ENCODE data around the gene ALDH3B1. TPM values are rescaled to one million over a fixed set of nuclear protein-coding genes. Genes with fewer than 3 reads are reported as not detected.
A peak's percentile ranks its signal among the peaks of the same experiment; 100 is the strongest.

ALDH3B1 gene
- total RNA-seq, 3 donors from 2014 or later = 8.6 to 18.9 (median 11.5) TPM

DNA sequence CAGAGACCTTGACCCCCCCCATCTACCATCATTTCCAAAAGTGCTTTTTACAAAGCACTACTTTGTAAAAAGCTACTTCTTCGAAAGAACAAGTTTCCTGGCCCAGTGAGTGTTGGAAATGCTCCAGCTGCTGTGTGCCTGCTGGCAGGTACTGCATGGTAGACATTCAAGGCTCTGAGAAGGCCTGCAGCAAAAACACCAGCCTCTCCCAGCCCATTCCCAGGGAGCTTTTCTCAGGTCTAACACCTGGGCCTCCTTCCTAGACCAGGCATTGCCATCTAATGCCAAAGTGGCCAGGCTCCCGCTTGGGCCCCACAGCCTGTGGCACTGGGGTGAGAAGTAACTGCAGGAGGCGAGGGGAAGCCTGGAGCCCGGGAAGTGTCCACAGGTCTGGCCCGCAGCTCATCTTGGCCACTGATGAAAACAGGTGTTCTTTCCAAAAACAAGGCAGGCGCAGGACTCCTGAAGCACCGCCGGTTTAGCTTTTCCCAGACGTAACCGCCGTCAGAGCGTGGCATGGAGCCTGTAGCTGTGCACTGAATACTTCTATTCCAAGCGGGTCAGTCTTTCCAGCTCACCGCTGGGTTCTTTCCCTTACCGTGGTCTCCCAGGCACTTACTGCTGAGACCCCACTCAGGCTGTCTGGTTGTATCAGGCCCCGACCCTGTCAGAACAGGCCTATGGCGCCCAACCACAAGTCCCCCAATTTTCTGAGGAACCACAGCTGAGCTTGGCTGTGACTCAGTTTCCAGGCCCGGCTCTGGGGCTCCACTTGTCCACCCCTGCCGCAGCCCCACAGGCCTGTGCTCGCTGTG is 27.5 kb downstream of the ALDH3B1 start:
- H3K4me3 ChIP-seq = no peak overlapping the region
- peaks cover 19% of the 10 kb centered on the region for H3K4me1 ChIP-seq (ENCODE audit: low read depth)
- intact Hi-C loops (cut with DNase I, micrococcal nuclease) = no loop called here
- DNase-seq = peak in 2 of 3 donors; percentile 42 to 51
- ATAC-seq = no peak
- TF ChIP-seq, protein P1, sequence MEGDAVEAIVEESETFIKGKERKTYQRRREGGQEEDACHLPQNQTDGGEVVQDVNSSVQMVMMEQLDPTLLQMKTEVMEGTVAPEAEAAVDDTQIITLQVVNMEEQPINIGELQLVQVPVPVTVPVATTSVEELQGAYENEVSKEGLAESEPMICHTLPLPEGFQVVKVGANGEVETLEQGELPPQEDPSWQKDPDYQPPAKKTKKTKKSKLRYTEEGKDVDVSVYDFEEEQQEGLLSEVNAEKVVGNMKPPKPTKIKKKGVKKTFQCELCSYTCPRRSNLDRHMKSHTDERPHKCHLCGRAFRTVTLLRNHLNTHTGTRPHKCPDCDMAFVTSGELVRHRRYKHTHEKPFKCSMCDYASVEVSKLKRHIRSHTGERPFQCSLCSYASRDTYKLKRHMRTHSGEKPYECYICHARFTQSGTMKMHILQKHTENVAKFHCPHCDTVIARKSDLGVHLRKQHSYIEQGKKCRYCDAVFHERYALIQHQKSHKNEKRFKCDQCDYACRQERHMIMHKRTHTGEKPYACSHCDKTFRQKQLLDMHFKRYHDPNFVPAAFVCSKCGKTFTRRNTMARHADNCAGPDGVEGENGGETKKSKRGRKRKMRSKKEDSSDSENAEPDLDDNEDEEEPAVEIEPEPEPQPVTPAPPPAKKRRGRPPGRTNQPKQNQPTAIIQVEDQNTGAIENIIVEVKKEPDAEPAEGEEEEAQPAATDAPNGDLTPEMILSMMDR (IDR thresholded peaks at IDR 0.05) = no peak
- no peaks in the 10 kb centered on the region for H3K9me3 ChIP-seq
- H3K36me3 ChIP-seq (ENCODE audit: low read depth) = no peaks in the 10 kb centered on the region

DNA sequence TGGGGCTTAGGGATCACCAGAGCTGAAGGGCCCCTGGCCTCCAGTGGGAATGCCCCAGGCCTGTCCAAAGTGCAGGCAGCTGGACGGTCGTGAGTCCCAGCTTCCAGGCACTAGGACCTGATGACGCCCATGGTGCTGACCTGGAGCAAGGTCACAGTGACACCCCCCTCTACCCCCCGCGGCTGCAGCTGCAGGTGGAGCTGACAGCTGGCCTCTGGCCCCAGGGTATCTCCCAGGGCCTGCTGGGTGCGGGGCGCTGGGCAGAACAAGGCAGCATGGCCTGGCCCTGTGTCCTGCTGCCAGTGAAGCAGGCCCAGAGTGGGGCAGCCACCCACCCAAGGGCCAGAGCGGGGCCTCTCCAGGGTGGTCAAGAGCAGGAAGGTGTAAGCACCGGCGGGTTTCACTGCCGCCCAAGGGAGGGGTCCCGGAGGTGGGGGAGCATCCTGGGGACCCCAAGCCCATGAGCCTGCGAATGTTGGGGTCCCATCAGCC is 28.1 kb downstream of the ALDH3B1 start:
- peak; percentile 4 for ATAC-seq
- Histone ChIP-seq H3K36me3 (ENCODE audit: low read depth) (peaks cover 5% of the 10 kb centered on the region), H3K9me3 (no peaks in the 10 kb centered on the region), H3K4me1 (ENCODE audit: low read depth) (peaks cover 19% of the 10 kb centered on the region), H3K4me3 (peak overlapping the region; percentile 73)
- TF ChIP-seq, protein P1 (IDR thresholded peaks at IDR 0.05) = no peak
- intact Hi-C loops (cut with DNase I, micrococcal nuclease) = no loop called here
- DNase-seq = peak in 2 of 3 donors; percentile 28 to 73

DNA sequence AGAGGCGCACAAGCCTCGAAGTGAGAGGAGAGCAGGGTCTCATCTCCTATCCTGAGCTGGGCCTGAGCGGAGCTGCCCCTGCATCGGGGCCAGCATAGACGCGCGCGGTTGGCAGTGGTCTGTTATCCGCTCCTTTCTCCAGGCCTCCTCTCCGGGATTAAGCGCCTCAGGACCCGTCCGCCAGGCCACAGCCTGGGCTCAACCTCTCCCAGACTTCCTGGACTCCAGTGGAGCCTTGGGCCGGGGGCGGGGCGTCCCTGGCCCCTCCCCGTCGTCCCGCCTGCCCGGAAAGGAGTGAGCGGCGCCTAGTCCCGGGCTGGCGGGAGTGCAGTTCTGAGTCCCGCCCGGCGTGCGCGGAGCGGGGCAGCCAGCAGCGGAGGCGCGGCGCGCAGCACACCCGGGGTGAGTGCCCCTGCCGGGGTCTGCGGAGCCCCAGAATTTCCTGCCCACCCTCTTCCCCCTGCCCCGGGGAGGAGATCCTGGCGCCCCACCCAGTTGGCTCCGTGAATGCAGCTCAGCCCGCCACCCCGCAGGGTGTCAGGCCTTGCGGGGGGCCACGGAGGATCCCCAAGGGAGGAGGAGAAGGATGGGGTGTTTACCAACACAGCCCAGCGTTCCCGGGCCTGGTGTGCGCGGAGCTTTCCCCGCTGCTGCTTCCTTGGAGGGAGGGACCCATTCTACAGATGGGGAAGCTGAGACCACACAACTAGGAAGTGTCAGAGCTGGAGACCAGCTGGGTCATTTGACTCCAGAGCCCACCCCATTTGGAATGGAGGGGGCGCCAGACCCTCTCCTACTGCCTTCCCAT is 28.8 kb downstream of the ALDH3B1 start, which contains the start of gene TCIRG1:
TCIRG1 (plus strand) TSS at position 308 of the 808 bp plus-strand sequence. CDS start 2,247 bp downstream, outside the sequence.
- peak; percentile 87 for ATAC-seq
- peaks cover 19% of the 10 kb centered on the region for H3K4me1 ChIP-seq (ENCODE audit: low read depth)
- intact Hi-C loops (cut with DNase I, micrococcal nuclease) = no loop called here
- TF ChIP-seq, protein P1 (IDR thresholded peaks at IDR 0.05) = no peak
- peak within 1 kb of the TSS; percentile 73 for H3K4me3 ChIP-seq
- peaks cover 5% of the 10 kb centered on the region for H3K36me3 ChIP-seq (ENCODE audit: low read depth)
- no peaks in the 10 kb centered on the region for H3K9me3 ChIP-seq
- DNase-seq = peak; percentile 92 to 94 (median 93)

DNA sequence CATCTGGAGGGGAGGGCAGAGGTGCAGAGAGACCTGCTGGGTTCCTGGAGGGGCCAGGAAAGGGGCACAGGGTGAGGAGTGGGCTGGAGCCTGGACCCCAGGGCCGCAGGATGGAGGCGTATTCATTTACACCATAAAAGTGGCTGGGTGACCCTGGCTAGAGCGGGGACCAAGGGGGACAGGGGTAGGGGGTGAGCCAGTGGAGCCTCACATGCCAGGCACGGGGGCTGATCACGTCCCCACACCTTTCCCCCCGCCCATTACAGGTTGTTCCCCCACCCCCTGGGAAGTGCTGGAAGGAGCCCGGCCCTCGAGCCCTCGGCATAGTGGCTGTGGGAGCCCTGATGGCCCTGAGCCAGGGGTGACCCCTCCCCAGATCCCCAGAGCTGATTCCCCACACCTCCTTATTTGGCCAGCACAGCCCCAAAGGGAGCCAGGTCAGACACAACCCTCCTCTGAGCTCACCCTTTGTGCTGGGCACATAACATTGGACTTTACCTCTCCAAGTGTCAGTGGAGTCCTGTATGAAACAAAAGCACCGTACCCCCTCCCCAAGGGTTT is 29.5 kb downstream of the ALDH3B1 start:
- H3K4me1 ChIP-seq (ENCODE audit: low read depth) = peaks cover 19% of the 10 kb centered on the region
- intact Hi-C loops (cut with DNase I, micrococcal nuclease) = no loop called here
- DNase-seq = peak in 2 of 3 donors; percentile 41 to 70
- H3K36me3 ChIP-seq (ENCODE audit: low read depth) = peaks cover 5% of the 10 kb centered on the region
- TF ChIP-seq, protein P1 (IDR thresholded peaks at IDR 0.05) = no peak
- no peaks in the 10 kb centered on the region for H3K9me3 ChIP-seq
- peak; percentile 31 for ATAC-seq
- peak overlapping the region; percentile 73 for H3K4me3 ChIP-seq
